GM12891 (cell line): ENCODE data around the gene GRIN2A.

Experiments
- POLR2A ChIP-seq: IDR thresholded peaks from 2 replicates; pipeline ENCODE4 v1.6.1; 2011; ENCODE audit warnings: low read depth, low read length, control low read depth
- POLR2AphosphoS5 ChIP-seq: IDR thresholded peaks from 2 replicates; pipeline ENCODE4 v1.6.1; 2011; ENCODE audit warnings: low read depth, low read length, control low read depth
- SPI1 ChIP-seq: IDR thresholded peaks from 2 replicates; pipeline ENCODE4 v1.6.1; 2011; ENCODE audit warnings: low read depth, low read length, control low read depth
- TAF1 ChIP-seq: IDR thresholded peaks from 2 replicates; pipeline ENCODE4 v1.6.1; 2011; ENCODE audit warnings: low read depth, low read length, control low read depth

GRCh38 chr16:10033556-10033955 is 148.7 kb downstream of the GRIN2A start:
- TF ChIP-seq SPI1 (no peak), POLR2AphosphoS5 (no peak), POLR2A (no peak), TAF1 (no peak)
